ENCODE measurements around the gene KNDC1. TPM values are rescaled to one million over a fixed set of nuclear protein-coding genes. Genes with fewer than 3 reads are reported as not detected.

The KNDC1 gene
- total and polyA plus RNA-seq, 2 of the 4 experiments (the other 2 are of a cell fraction) = 0.18 to 1.1 TPM

- DNase-seq (no peak), ATAC-seq (ENCODE audit: low read depth) (no peak)
- H4K91ac ChIP-seq (ENCODE audit: insufficient read depth, low read depth, low read length) = no peak overlapping the region
- H3K27me3 ChIP-seq (ENCODE audit: control insufficient read depth, insufficient read depth, low read length) = no peaks in the 10 kb centered on the region
- CTCF ChIA-PET = no interaction called here
- dilution Hi-C loops (cut with HindIII; ENCODE audit: low sequenced_read_pairs, unreplicated experiment) = no loop called here
- WGBS, 2 experiments (ENCODE audit: extremely low coverage in 2 of 2, insufficient read length in 1 of 2) = 57% methylated on average over 2 of the region's 13 CpGs; no CpG with 5 or more reads in 1 of the 2 experiments
- H2AFZ ChIP-seq (replicated peaks; ENCODE audit: low read length, poor library complexity) = no peak overlapping the region
- BruUV-seq (replicated peaks) = no TSS peak
- H4K5ac ChIP-seq (ENCODE audit: low read depth, low read length) = no peak overlapping the region
- no peak overlapping the region for H3K4me2 ChIP-seq (ENCODE audit: low read depth, low read length)
- TF ChIP-seq SMC3 (IDR thresholded peaks at IDR 0.05; ENCODE audit: low read depth, low read length) = no peak
- no peak for TF ChIP-seq RFX5 (IDR thresholded peaks at IDR 0.05; ENCODE audit: low read depth, low read length)
- TF ChIP-seq RCOR1 (IDR thresholded peaks at IDR 0.05; ENCODE audit: insufficient replicate concordance, low read length) = no peak
- TF ChIP-seq BHLHE40 (IDR thresholded peaks at IDR 0.05; ENCODE audit: low read depth, low read length) = no peak
- TF ChIP-seq RAD21 (IDR thresholded peaks at IDR 0.05; ENCODE audit: low read length) = no peak
- no peak for TF ChIP-seq CEBPB (IDR thresholded peaks at IDR 0.05; ENCODE audit: low read depth, low read length)
- TF ChIP-seq NFE2L2 (IDR thresholded peaks at IDR 0.05; ENCODE audit: low read depth, low read length) = no peak
- no peak for TF ChIP-seq MAFK (IDR thresholded peaks at IDR 0.05; ENCODE audit: low read depth, low read length)
- no peak for TF ChIP-seq POLR2A (IDR thresholded peaks at IDR 0.05; ENCODE audit: low read depth, low read length)
- no peak for TF ChIP-seq ELK1 (IDR thresholded peaks at IDR 0.05; ENCODE audit: borderline replicate concordance, low read depth, low read length)
- TF ChIP-seq MAZ (IDR thresholded peaks at IDR 0.05; ENCODE audit: borderline replicate concordance, low read depth, low read length) = no peak
- TF ChIP-seq MXI1 (IDR thresholded peaks at IDR 0.05; ENCODE audit: borderline replicate concordance, low read depth, low read length) = no peak
- TF ChIP-seq USF2 (IDR thresholded peaks at IDR 0.05; ENCODE audit: low read depth, low read length) = no peak
- TF ChIP-seq FOS (IDR thresholded peaks at IDR 0.05; ENCODE audit: low read depth, low read length) = no peak
- in situ Hi-C loops (cut with MboI; ENCODE audit: low sequenced_read_pairs) = no loop called here
- H4K20me1 ChIP-seq (ENCODE audit: insufficient read depth, low read length) = no peaks in the 10 kb centered on the region
- H3K9ac ChIP-seq (ENCODE audit: low read depth, low read length) = no peak overlapping the region
- H3K18ac ChIP-seq (ENCODE audit: low read depth, low read length) = no peak overlapping the region
- POLR2A ChIA-PET (ENCODE audit: unreplicated experiment) = no interaction called here
- no peak overlapping the region for H3K4ac ChIP-seq (ENCODE audit: low read depth, low read length)
- no peak overlapping the region for H2AK5ac ChIP-seq (ENCODE audit: low read depth, low read length)
- H2BK20ac ChIP-seq (ENCODE audit: low read depth, low read length) = no peak overlapping the region
- H3K14ac ChIP-seq (replicated peaks; ENCODE audit: low read depth, low read length) = no peak overlapping the region
- H3K27ac ChIP-seq (ENCODE audit: insufficient read depth, low read length) = no peak overlapping the region
- H3K36me3 ChIP-seq (ENCODE audit: control insufficient read depth, insufficient read depth, low read length) = no peaks in the 10 kb centered on the region
- no peaks in the 10 kb centered on the region for H3K9me1 ChIP-seq (ENCODE audit: insufficient read depth, low read length)
- no peak overlapping the region for H2AK9ac ChIP-seq (replicated peaks; ENCODE audit: low read depth, low read length, poor library complexity)
- H3K4me3 ChIP-seq (ENCODE audit: insufficient read depth, low read depth, low read length) = no peak overlapping the region
- H2BK120ac ChIP-seq (ENCODE audit: low read depth, low read length) = no peak overlapping the region
- H3K79me1 ChIP-seq (ENCODE audit: low read depth in 1 of 2, low read length in 2 of 2) = no peaks in the 10 kb centered on the region
- H3K23ac ChIP-seq (ENCODE audit: low read depth, low read length) = no peak overlapping the region
- no peak overlapping the region for H2BK15ac ChIP-seq (ENCODE audit: low read depth, low read length)
- no peak overlapping the region for H4K8ac ChIP-seq (ENCODE audit: low read depth in 2 of 2, low read length in 2 of 2)
- H3K9me3 ChIP-seq (ENCODE audit: control insufficient read depth, insufficient read depth, low read length) = no peaks in the 10 kb centered on the region
- no peaks in the 10 kb centered on the region for H3K4me1 ChIP-seq (ENCODE audit: control insufficient read depth, insufficient read depth, low read length)
- intact Hi-C loops (cut with micrococcal nuclease) = no loop called here
- H3K56ac ChIP-seq (ENCODE audit: extremely low read depth, insufficient read depth, low read length) = no peak overlapping the region
- H2BK5ac ChIP-seq (ENCODE audit: low read depth, low read length, poor library complexity, severe bottlenecking) = no peak overlapping the region
These were observed 39.5 kb downstream of the KNDC1 start for GRCh38 chr10:133199488-133199885.
